ENCODE results near the gene TMEM119.
A peak's percentile ranks its signal among the peaks of the same experiment; 100 is the strongest.
"Not testable (repeated sequence)": the region's sequence is repeated elsewhere in the genome, so short reads cannot be mapped to it uniquely, and the experiment has no call there.

The TMEM119 gene

DNA sequence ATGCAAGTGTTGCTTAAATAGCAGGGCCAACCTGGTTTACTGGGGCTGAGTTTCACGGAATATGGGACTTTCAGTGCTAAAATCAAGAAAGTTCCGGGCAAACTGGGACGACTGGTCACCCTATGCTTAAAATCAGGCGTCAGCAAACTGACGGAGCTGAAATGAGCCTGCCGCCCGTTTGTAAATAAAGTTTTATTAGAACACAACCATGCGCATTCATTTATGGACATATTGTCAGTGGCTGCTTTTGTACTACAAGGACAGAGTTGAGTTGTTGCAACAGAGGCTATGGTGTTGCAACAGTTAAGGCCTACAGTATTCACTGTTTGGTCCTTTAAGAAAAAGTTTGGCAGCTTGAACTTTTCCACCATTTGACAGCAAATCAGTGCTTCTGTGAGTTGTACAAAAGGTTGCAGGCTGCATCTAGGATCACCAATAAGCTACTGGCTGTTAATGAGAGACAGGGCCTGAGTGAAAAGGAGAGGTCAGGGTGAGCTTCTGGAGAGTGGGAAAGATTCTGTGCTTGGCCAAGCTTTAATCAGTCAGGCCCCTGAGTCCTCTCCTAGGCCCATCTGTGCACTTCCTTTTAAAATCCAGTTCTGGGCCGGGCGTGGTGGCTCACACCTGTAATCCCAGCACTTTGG lies 22.5 kb upstream of the TMEM119 start:
- no peak overlapping the region for H3K4me3 ChIP-seq (ENCODE audit: control insufficient read depth, low read depth, low read length)
- DNase-seq (ENCODE audit: low read depth): no peak
- TF ChIP-seq CTCF (IDR thresholded peaks at IDR 0.05; ENCODE audit: control insufficient read depth, insufficient read depth, low read depth, low read length, missing control alignments): no peak

GRCh38 chr12:108619369-108620160 lies 21.7 kb upstream of the TMEM119 start:
- DNase-seq (ENCODE audit: low read depth): no peak
- TF ChIP-seq CTCF (IDR thresholded peaks at IDR 0.05; ENCODE audit: control insufficient read depth, insufficient read depth, low read depth, low read length, missing control alignments): no peak
- no peak overlapping the region for H3K4me3 ChIP-seq (ENCODE audit: control insufficient read depth, low read depth, low read length)

DNA sequence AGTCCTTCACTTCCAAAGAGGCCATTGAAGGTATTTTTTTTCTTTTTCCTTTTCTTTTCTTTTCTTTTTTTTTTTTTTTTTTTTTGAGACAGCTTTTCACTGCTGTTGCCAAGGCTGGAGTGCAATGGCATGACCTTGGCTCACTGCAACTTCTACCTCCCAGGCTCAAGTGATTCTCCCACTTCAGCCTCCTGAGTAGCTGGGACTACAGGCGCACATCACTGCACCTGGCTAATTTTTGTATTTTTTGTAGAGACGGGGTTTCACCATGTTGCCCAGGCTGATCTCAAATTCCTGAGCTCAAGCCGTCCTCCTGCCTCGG lies 21.0 kb upstream of the TMEM119 start:
- H3K4me3 ChIP-seq (ENCODE audit: control insufficient read depth, low read depth, low read length); DNase-seq (ENCODE audit: low read depth): not testable (repeated sequence)

DNA sequence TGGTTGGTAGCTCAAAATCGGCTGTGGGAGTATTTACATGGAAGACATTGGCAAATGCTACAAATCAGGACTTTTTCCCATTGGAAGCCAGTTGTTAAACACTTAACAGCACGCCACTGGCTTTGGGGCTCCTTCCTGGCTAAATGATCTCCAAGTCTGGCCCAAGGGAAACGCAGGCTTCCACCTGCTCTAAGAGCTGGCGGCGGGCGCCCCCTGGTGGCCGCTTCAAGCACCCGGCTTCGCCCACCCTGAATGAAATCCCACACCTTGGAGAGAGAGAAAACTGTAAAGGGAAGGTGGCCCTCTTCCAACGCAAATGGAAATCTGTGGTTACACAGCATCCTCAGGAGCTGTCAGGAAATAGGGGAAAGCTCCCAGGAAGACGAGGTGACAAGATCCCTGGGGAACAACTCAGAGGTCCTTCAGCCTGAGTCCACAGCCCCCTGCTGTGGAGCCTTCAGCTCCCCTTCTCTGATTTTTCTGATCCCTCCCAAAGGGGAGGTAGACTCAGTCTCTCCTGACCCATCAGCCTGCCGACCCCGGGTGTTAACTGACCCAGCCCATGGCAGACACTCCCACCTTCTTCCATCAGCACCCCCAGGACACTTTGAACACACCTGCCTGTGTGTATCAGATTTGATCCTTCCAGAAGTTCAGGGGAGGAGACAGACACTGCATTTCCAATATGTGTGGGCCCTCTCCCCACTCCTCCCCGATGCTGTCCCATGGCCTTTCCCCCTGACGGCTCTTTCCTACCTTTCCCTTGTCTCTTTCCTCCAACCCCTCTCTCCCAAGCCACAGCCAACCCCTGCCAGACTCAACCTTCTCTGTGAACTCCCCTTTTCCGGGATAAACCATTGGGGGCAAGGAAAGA lies 20.4 kb upstream of the TMEM119 start:
- peak; percentile 97 for TF ChIP-seq CTCF (IDR thresholded peaks at IDR 0.05; ENCODE audit: control insufficient read depth, insufficient read depth, low read depth, low read length, missing control alignments)
- H3K4me3 ChIP-seq (ENCODE audit: control insufficient read depth, low read depth, low read length): no peak overlapping the region
- peak; percentile 73 for DNase-seq (ENCODE audit: low read depth)

DNA sequence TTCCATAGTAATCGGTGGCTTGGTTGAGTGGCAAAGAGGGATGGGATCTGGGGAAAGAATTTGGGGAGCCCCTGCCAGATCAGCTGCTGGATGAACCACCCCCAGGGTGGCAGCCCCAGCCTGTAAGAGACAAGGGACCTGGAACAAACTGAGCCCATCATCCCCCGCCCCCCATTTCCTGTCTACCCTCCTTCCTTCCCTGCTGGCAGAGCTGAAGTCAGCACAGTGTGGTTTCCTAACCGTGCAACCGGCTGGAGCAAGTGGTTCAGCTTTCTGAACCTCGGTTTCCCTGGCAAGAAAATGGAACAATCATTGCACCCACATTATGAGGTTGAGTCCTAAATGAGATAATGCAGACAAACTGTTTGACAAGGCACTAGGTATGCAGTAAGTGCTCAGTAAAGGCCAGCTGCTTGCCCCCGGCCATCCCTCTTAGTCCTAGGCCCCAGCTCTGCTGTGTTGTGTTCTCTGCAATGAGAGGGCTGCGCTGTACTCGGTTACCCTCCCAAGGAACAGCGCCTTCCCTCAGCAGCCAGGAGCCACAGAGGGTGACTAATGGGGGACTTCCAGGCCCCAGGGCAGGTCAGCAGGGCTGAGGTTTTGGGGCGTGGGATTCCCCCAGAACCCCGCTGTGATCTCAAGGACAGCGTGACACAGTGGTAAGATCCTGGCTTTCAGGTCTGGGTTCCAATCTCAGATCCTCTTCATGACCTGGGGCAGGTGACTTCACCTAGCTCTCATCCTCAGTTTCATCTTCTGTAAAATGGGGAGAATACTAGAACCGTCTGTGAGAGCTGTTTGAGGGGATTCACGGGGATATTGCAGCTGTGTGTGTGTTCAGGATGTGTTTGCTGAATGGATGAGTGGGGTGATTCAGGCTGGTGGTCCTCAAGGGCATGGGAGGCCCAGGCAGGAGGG lies 19.3 kb upstream of the TMEM119 start:
- no peak for TF ChIP-seq CTCF (IDR thresholded peaks at IDR 0.05; ENCODE audit: control insufficient read depth, insufficient read depth, low read depth, low read length, missing control alignments)
- no peak overlapping the region for H3K4me3 ChIP-seq (ENCODE audit: control insufficient read depth, low read depth, low read length)
- DNase-seq (ENCODE audit: low read depth): no peak

- DNase-seq (ENCODE audit: low read depth): no peak
- no peak overlapping the region for H3K4me3 ChIP-seq (ENCODE audit: control insufficient read depth, low read depth, low read length)
- no peak for TF ChIP-seq CTCF (IDR thresholded peaks at IDR 0.05; ENCODE audit: control insufficient read depth, insufficient read depth, low read depth, low read length, missing control alignments)
Measured at GRCh38 chr12:108616359-108616758, 18.5 kb upstream of the TMEM119 start.

All from AG09309 (cell line).